H1 (cell line): ENCODE data around the gene RIBC2. TPM values are rescaled to one million over a fixed set of nuclear protein-coding genes. Genes with fewer than 3 reads are reported as not detected.

ENCODE experiments used
- CHD7 ChIP-seq: fragments of 300-600 bp; sonication (generic); IDR thresholded peaks from 2 replicates; pipeline ENCODE4 v1.7.1; 2012; ENCODE audit warnings: low read length, moderate library complexity, mild to moderate bottlenecking, inconsistent platforms; ENCODE audit not compliant: insufficient replicate concordance
- polyA plus RNA-seq, 7 experiments: library from polyadenylated mRNA; depleted of rRNA in 3 of 7; stranded (reverse) in 5 of 7; unstranded in 2 of 7; fragments of >200 nt in 5 of 7; fragments of 200-250 nt in 2 of 7; gene quantifications; 1 replicate in 5 of 7; 2 replicates in 1 of 7; 4 replicates in 1 of 7; pipeline versions ENCODE4 v1.2.1 to v1.2.3, GENCODE V29; 2011 to 2013; ENCODE audit warnings: missing spikeins in 2 of 7, mixed read lengths in 2 of 7
- total RNA-seq: library from RNA; stranded (reverse); fragmentation: NEBNext Ultra II Directional; extraction: Animal tissue kit (Norgen Biotek cat#: 25700); gene quantifications from 2 replicates; pipeline ENCODE4 v1.2.1, GENCODE V29; 2021

RIBC2 gene
- total and polyA plus RNA-seq, 2 of the 8 experiments (the other 6 are each of a cell fraction or from before 2014, with no cell fraction given) = 0.79 to 2.1 TPM

- no peak for TF ChIP-seq CHD7
Measured at GRCh38 chr22:45430871-45431270, 17.4 kb downstream of the RIBC2 start (continued).
